H1 (cell line): Measurements from ENCODE around the gene CWC27. TPM values are rescaled to one million over a fixed set of nuclear protein-coding genes. Genes with fewer than 3 reads are reported as not detected.

Experiments
- CTCF ChIA-PET: fragments of 300-600 bp; sonication (Branson Sonifier 250); formaldehyde crosslinking; loops from one replicate; lab custom pipeline; 2021; ENCODE audit not compliant: partially characterized antibody; lab: Charles Lee
- POLR2A ChIA-PET: fragments of 300-600 bp; sonication (Branson Sonifier 250); formaldehyde crosslinking; loops from one replicate; lab custom pipeline; 2021; ENCODE audit warnings: inconsistent platforms; ENCODE audit not compliant: partially characterized antibody; lab: Charles Lee
- DNase-seq, 2 experiments: peaks; one replicate each; pipeline versions ENCODE4 v3.0.0 to v3.0.0-alpha.2; 2010 to 2022; ENCODE audit warnings: low spot score in 2 of 2, low read depth in 1 of 2, mixed read lengths in 1 of 2
- FAIRE-seq: peaks from 2 replicates; lab custom pipeline; 2011; peaks lifted over from hg19 to GRCh38; lab: Jason Lieb, UNC
- H2AFZ ChIP-seq: 2 replicates; pipeline ENCODE4 v1.8.1; 2012; ENCODE audit warnings: low read length, inconsistent platforms
- H2AK5ac ChIP-seq: 2 replicates; pipeline ENCODE4 v1.6.1; 2013; ENCODE audit warnings: low read depth, low read length
- H2BK120ac ChIP-seq: replicated peaks from 2 replicates; pipeline ENCODE3; 2013; ENCODE audit warnings: low read depth, low read length, inconsistent platforms
- H2BK12ac ChIP-seq: 2 replicates; pipeline ENCODE4 v1.6.1; 2013; ENCODE audit warnings: low read depth, low read length
- H2BK15ac ChIP-seq: 2 replicates; pipeline ENCODE4 v1.6.1; 2013; ENCODE audit warnings: low read length
- H2BK20ac ChIP-seq: 2 replicates; pipeline ENCODE4 v1.6.1; 2013; ENCODE audit warnings: low read length
- H2BK5ac ChIP-seq: 2 replicates; pipeline ENCODE4 v1.6.1; 2013; ENCODE audit warnings: low read depth, low read length
- H3K14ac ChIP-seq: 2 replicates; pipeline ENCODE4 v1.6.1; 2013; ENCODE audit warnings: inconsistent platforms; ENCODE audit not compliant: insufficient read length
- H3K18ac ChIP-seq: 2 replicates; pipeline ENCODE4 v1.6.1; 2013; ENCODE audit warnings: low read length; ENCODE audit errors: extremely low read depth
- H3K23ac ChIP-seq: 2 replicates; pipeline ENCODE4 v1.6.1; 2013; ENCODE audit warnings: inconsistent platforms; ENCODE audit not compliant: insufficient read length
- H3K23me2 ChIP-seq: 2 replicates; pipeline ENCODE4 v1.6.1; 2013; ENCODE audit warnings: low read depth, low read length
- H3K27ac ChIP-seq: 2 replicates; pipeline ENCODE4 v1.6.1; 2011; ENCODE audit warnings: low read depth, low read length, inconsistent platforms
- H3K27me3 ChIP-seq, 4 experiments: replicated peaks in 1 of 4; 1 replicate in 1 of 4; 2 replicates in 3 of 4; pipeline versions ENCODE4 v1.6.1 to v1.8.1; 2011 to 2013; ENCODE audit warnings: low read length in 3 of 4, mild to moderate bottlenecking in 3 of 4, inconsistent platforms in 2 of 4, mixed read lengths in 2 of 4, moderate library complexity in 1 of 4; ENCODE audit not compliant: control insufficient read depth in 3 of 4, insufficient read depth in 3 of 4; ENCODE audit errors: extremely low read depth in 1 of 4
- H3K36me3 ChIP-seq, 4 experiments: 2 replicates each; pipeline versions ENCODE4 v1.6.1 to v1.8.1; 2011 to 2013; ENCODE audit warnings: mild to moderate bottlenecking in 4 of 4, low read length in 3 of 4, moderate library complexity in 2 of 4, control low read depth in 1 of 4, inconsistent platforms in 1 of 4; ENCODE audit not compliant: insufficient read depth in 4 of 4, control insufficient read depth in 2 of 4
- H3K4ac ChIP-seq: replicated peaks from 2 replicates; pipeline ENCODE3; 2013; ENCODE audit warnings: low read length, low read depth, mixed read lengths, inconsistent platforms; ENCODE audit not compliant: insufficient read length
- H3K4me1 ChIP-seq, 4 experiments: replicated peaks in 1 of 4; 1 replicate in 1 of 4; 2 replicates in 3 of 4; pipeline versions ENCODE4 v1.6.1 to v1.8.1; 2011 to 2013; ENCODE audit warnings: low read length in 3 of 4, inconsistent platforms in 2 of 4, mixed read lengths in 1 of 4; ENCODE audit not compliant: insufficient read depth in 4 of 4, control insufficient read depth in 3 of 4
- H3K4me2 ChIP-seq, 2 experiments: 2 replicates each; pipeline versions ENCODE4 v1.6.1 to v1.8.1; 2011 to 2013; ENCODE audit warnings: low read depth in 2 of 2, low read length in 2 of 2, control low read depth in 1 of 2, inconsistent platforms in 1 of 2, mild to moderate bottlenecking in 1 of 2; ENCODE audit not compliant: insufficient read depth in 1 of 2
- H3K4me3 ChIP-seq, 4 experiments: fragments of 200-600, 300-600 bp in 1 of 4; sonication (generic), shearing (Covaris generic), sonication (Bioruptor Twin) in 1 of 4; 2 replicates each; pipeline versions ENCODE4 v1.5.1 to v1.8.1; 2011 to 2016; ENCODE audit warnings: low read length in 4 of 4, low read depth in 3 of 4, control low read depth in 2 of 4, inconsistent platforms in 2 of 4, mild to moderate bottlenecking in 2 of 4, mixed read lengths in 1 of 4, moderate library complexity in 1 of 4; ENCODE audit not compliant: insufficient read depth in 2 of 4; ENCODE audit errors: extremely low read depth in 1 of 4
- H3K56ac ChIP-seq: replicated peaks from 2 replicates; pipeline ENCODE3; 2013; ENCODE audit warnings: low read depth, mild to moderate bottlenecking, mixed read lengths, low read length, inconsistent platforms; ENCODE audit not compliant: insufficient read length
- H3K79me1 ChIP-seq: 2 replicates; pipeline ENCODE4 v1.6.1; 2013; ENCODE audit warnings: low read depth, low read length, control low read depth
- H3K79me2 ChIP-seq, 2 experiments: 2 replicates each; pipeline versions ENCODE4 v1.6.1 to v1.8.1; 2012 to 2013; ENCODE audit warnings: low read length in 2 of 2, mild to moderate bottlenecking in 2 of 2, inconsistent platforms in 1 of 2; ENCODE audit not compliant: insufficient read depth in 2 of 2, control insufficient read depth in 1 of 2
- H3K9ac ChIP-seq, 4 experiments: replicated peaks in 1 of 4; 1 replicate in 1 of 4; 2 replicates in 3 of 4; pipeline versions ENCODE4 v1.6.1 to v1.8.1; 2011 to 2013; ENCODE audit warnings: low read depth in 3 of 4, low read length in 3 of 4, control low read depth in 2 of 4, mild to moderate bottlenecking in 2 of 4, moderate library complexity in 2 of 4, inconsistent platforms in 1 of 4; ENCODE audit errors: extremely low read depth in 1 of 4
- H3K9me3 ChIP-seq, 2 experiments: 2 replicates each; pipeline versions ENCODE4 v1.6.1 to v1.8.1; 2012 to 2013; ENCODE audit warnings: mild to moderate bottlenecking in 2 of 2, moderate library complexity in 2 of 2, control low read depth in 1 of 2, inconsistent platforms in 1 of 2, low read depth in 1 of 2, low read length in 1 of 2, mixed read lengths in 1 of 2; ENCODE audit not compliant: insufficient read depth in 2 of 2
- H4K20me1 ChIP-seq, 2 experiments: replicated peaks in 1 of 2; 2 replicates each; pipeline versions ENCODE3 to v1.8.1; 2011 to 2013; ENCODE audit warnings: inconsistent platforms in 2 of 2, low read length in 2 of 2, mild to moderate bottlenecking in 1 of 2; ENCODE audit not compliant: insufficient read depth in 2 of 2, control insufficient read depth in 1 of 2
- H4K5ac ChIP-seq: 2 replicates; pipeline ENCODE4 v1.6.1; 2013; ENCODE audit warnings: low read length, low read depth, mixed read lengths, inconsistent platforms; ENCODE audit not compliant: insufficient read length
- H4K8ac ChIP-seq: 2 replicates; pipeline ENCODE4 v1.8.0; 2013; ENCODE audit warnings: mild to moderate bottlenecking, moderate library complexity, low read length, inconsistent platforms; ENCODE audit not compliant: insufficient read depth; ENCODE audit errors: extremely low read depth
- H4K91ac ChIP-seq: replicated peaks from 2 replicates; pipeline ENCODE3; 2013; ENCODE audit warnings: low read length, mixed read lengths, inconsistent platforms; ENCODE audit not compliant: insufficient read length
- BCL11A ChIP-seq, 2 experiments: IDR thresholded peaks; one replicate each; pipeline ENCODE4 v1.6.1; 2011; ENCODE audit warnings: low read depth in 2 of 2, low read length in 2 of 2, mild to moderate bottlenecking in 2 of 2
- CREB1 ChIP-seq: IDR thresholded peaks from 2 replicates; pipeline ENCODE4 v1.6.1; 2012; ENCODE audit warnings: inconsistent platforms
- CTCF ChIP-seq, 3 experiments: IDR thresholded peaks; 1 replicate in 2 of 3; 2 replicates in 1 of 3; pipeline versions ENCODE4 v1.5.1 to v1.6.1; 2011; ENCODE audit warnings: low read length in 3 of 3, mild to moderate bottlenecking in 3 of 3, inconsistent platforms in 2 of 3, low read depth in 1 of 3, moderate library complexity in 1 of 3; ENCODE audit not compliant: insufficient read depth in 1 of 3; ENCODE audit errors: control extremely low read depth in 1 of 3
- SIN3A ChIP-seq, 2 experiments: IDR thresholded peaks in 1 of 2; conservative IDR thresholded peaks in 1 of 2; 2 replicates each; pipeline ENCODE4 v1.6.1; 2011 to 2012; ENCODE audit warnings: low read length in 2 of 2, improper control_type of control experiment in 1 of 2, low read depth in 1 of 2, mild to moderate bottlenecking in 1 of 2
- SIRT6 ChIP-seq: IDR thresholded peaks from one replicate; pipeline ENCODE4 v1.7.1; 2012; ENCODE audit warnings: low read length, inconsistent platforms
- TAF7 ChIP-seq: optimal IDR thresholded peaks from 2 replicates; pipeline ENCODE3; 2011; ENCODE audit warnings: low read depth, mild to moderate bottlenecking, inconsistent platforms, low read length, moderate library complexity, borderline replicate concordance
- TBP ChIP-seq: IDR thresholded peaks from 2 replicates; pipeline ENCODE4 v1.6.1; 2011; ENCODE audit warnings: low read depth, low read length, improper control_type of control experiment
- YY1 ChIP-seq: IDR thresholded peaks from 2 replicates; pipeline ENCODE4 v1.6.1; 2011; ENCODE audit warnings: low read depth, mild to moderate bottlenecking, low read length
- ZNF274 ChIP-seq: IDR thresholded peaks from 2 replicates; pipeline ENCODE4 v1.7.0; 2012; ENCODE audit warnings: low read length, borderline replicate concordance; ENCODE audit errors: extremely low read depth
- WGBS, 2 experiments: shearing (Covaris generic) in 1 of 2; methylation state at CpG; one replicate each; pipeline versions ENCODE4 v1.1.6 to v1.1.7; 2013 to 2015; ENCODE audit warnings: low lambda C conversion rate in 2 of 2, mixed read lengths in 2 of 2, inconsistent platforms in 1 of 2, low coverage in 1 of 2, missing lambda C conversion rate in 1 of 2; ENCODE audit not compliant: insufficient replicate concordance in 2 of 2, insufficient coverage in 1 of 2, insufficient read length in 1 of 2; ENCODE audit errors: extremely low coverage in 1 of 2, missing lambda C conversion rate in 1 of 2; 5-methylcytosine and 5-hydroxymethylcytosine counted together
- polyA plus RNA-seq, 7 experiments: library from polyadenylated mRNA; depleted of rRNA in 3 of 7; stranded (reverse) in 5 of 7; unstranded in 2 of 7; fragments of >200 nt in 5 of 7; fragments of 200-250 nt in 2 of 7; gene quantifications; 1 replicate in 5 of 7; 2 replicates in 1 of 7; 4 replicates in 1 of 7; pipeline versions ENCODE4 v1.2.1 to v1.2.3, GENCODE V29; 2011 to 2013; ENCODE audit warnings: missing spikeins in 2 of 7, mixed read lengths in 2 of 7
- total RNA-seq: library from RNA; stranded (reverse); fragmentation: NEBNext Ultra II Directional; extraction: Animal tissue kit (Norgen Biotek cat#: 25700); gene quantifications from 2 replicates; pipeline ENCODE4 v1.2.1, GENCODE V29; 2021
- TF ChIP-seq, protein P1 (sequence below): IDR thresholded peaks from 2 replicates; pipeline ENCODE4 v1.6.1; 2011; ENCODE audit warnings: low read depth, mild to moderate bottlenecking, low read length; ENCODE audit not compliant: insufficient read depth

CWC27 gene
- total and polyA plus RNA-seq, 2 of the 8 experiments (the other 6 are each of a cell fraction or from before 2014, with no cell fraction given), result 24.9 to 43.4 TPM

GRCh38 chr5:64763948-64764503, 4.7 kb upstream of the CWC27 start:
- Histone ChIP-seq H4K5ac (no peak overlapping the region), H2BK12ac (no peak overlapping the region), H3K23me2 (0 out of 2 replicates have a peak, but pooled peaks cover 2% of the 10 kb centered on the region), H2AK5ac (no peak overlapping the region), H3K18ac (no peak overlapping the region), H4K20me1 (peaks cover 0 to 6% of the 10 kb centered on the region in 2 experiments), H2BK20ac (no peak overlapping the region), H3K4me2 (no peak overlapping the region), H3K36me3 (peaks cover 2 to 32% (median 11%) of the 10 kb centered on the region in 4 experiments; a peak in 4 of 8 replicates), H2AFZ (no peak overlapping the region), H3K56ac (no peak overlapping the region), H3K14ac (no peak overlapping the region), H3K9ac (no peak overlapping the region), H2BK5ac (no peak overlapping the region), H3K27me3 (no peaks in the 10 kb centered on the region), H2BK120ac (no peak overlapping the region), H3K79me1 (peaks cover 4% of the 10 kb centered on the region; the same call in 1 of the 2 replicates), H3K23ac (no peak overlapping the region), H3K4me3 (no peak overlapping the region), H2BK15ac (no peak overlapping the region), H3K79me2 (peaks cover 9 to 82% of the 10 kb centered on the region in 2 experiments; a peak in 3 of 4 replicates), H3K4ac (no peak overlapping the region), H4K8ac (no peak overlapping the region), H3K9me3 (no peaks in the 10 kb centered on the region), H3K4me1 (peaks cover 0 to 9% (median 3%) of the 10 kb centered on the region in 4 experiments; a peak in 4 of 7 replicates), H4K91ac (no peak overlapping the region), H3K27ac (no peak overlapping the region)
- POLR2A ChIA-PET, result interaction anchor here (0.6 to 1.2 kb wide), 3 partner anchors 27 to 156 kb away, joined by 3 read pairs; partner anchors contain the start of gene SHISAL2B
- DNase-seq, result no peak
- CTCF ChIA-PET, result interaction anchor here (1.1 kb wide), 1 partner anchor 21 kb away, joined by 3 read pairs; no protein-coding TSS in a partner anchor
- FAIRE-seq, result no peak
- 95% methylated on average over 4 of the region's 4 CpGs; no CpG with 5 or more reads in 1 of the 2 experiments for WGBS, 2 experiments
- TF ChIP-seq TAF7 (no peak), YY1 (no peak), SIN3A (conservative IDR thresholded peaks at IDR 0.05 in 1 of 2, IDR thresholded peaks at IDR 0.05 in 1 of 2; ENCODE audit: low read depth in 1 of 2, low read length in 2 of 2) (no peak), CREB1 (no peak), TBP (no peak), CTCF (IDR thresholded peaks at IDR 0.05; ENCODE audit: control extremely low read depth in 1 of 3, insufficient read depth in 1 of 3, low read depth in 1 of 3, low read length in 3 of 3) (no peak), SIRT6 (no peak), ZNF274 (no peak), BCL11A (IDR thresholded peaks at IDR 0.05; ENCODE audit: low read depth in 2 of 2, low read length in 2 of 2) (no peak)
- TF ChIP-seq, protein P1, sequence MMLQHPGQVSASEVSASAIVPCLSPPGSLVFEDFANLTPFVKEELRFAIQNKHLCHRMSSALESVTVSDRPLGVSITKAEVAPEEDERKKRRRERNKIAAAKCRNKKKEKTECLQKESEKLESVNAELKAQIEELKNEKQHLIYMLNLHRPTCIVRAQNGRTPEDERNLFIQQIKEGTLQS, result no peak
